Measurements from ENCODE around the gene LPCAT1. TPM values are rescaled to one million over a fixed set of nuclear protein-coding genes. Genes with fewer than 3 reads are reported as not detected.
A peak's percentile ranks its signal among the peaks of the same experiment; 100 is the strongest.

Gene LPCAT1
- total and polyA plus RNA-seq, 2 of the 13 experiments (the other 11 are each of a cell fraction or from before 2014, with no cell fraction given) = 29.8 to 90.6 TPM

- peak; percentile 12; the same call in 1 of the 2 replicates for TF ChIP-seq NFKB2 (CRISPR knock-in tag; IDR thresholded peaks at IDR 0.05; ENCODE audit: borderline replicate concordance)
- TF ChIP-seq NCOA1 (CRISPR knock-in tag; IDR thresholded peaks at IDR 0.05) = no peak
- TF ChIP-seq SPEN (CRISPR knock-in tag; IDR thresholded peaks at IDR 0.05; ENCODE audit: low read depth) = no peak
- no peak for TF ChIP-seq HOXA9 (CRISPR knock-in tag; IDR thresholded peaks at IDR 0.05; ENCODE audit: borderline replicate concordance)
- TF ChIP-seq HIVEP1 (CRISPR knock-in tag; IDR thresholded peaks at IDR 0.05) = 0 out of 2 replicates have a peak, but pooled peaks have one; percentile 37
- peak; percentile 45; the same call in 1 of the 2 replicates for TF ChIP-seq ZNF501 (CRISPR knock-in tag; IDR thresholded peaks at IDR 0.05)
- TF ChIP-seq SNAPC2 (CRISPR knock-in tag; IDR thresholded peaks at IDR 0.05) = no peak
Measured at GRCh38 chr5:1524481-1524798, 680 bp upstream of the LPCAT1 start (continued).

DNA sequence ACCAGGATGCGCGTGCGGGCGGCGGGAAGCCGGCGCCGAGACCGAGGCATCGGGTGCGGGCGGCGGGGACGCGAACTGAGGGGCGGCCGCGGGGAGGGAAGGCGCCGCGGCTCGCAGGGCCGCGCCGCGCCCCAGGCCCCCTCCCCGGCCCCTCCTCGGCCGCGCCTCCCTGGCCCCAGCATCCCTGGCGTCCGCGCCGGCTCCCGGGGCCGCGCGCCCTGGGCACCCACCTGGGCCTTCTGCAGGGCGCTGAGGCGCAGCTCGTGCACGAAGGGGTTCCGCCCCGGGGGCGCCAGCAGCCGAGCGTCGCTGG, 324 bp downstream of the LPCAT1 start:
- CTCF ChIA-PET (ENCODE audit: low intra/inter-chr PET ratio, low total read pairs) = no interaction called here
- peaks cover 46% of the 10 kb centered on the region for H3K79me2 ChIP-seq (ENCODE audit: insufficient read depth, low read length)
- no peak overlapping the region for H3K27ac ChIP-seq (ENCODE audit: extremely low read length, insufficient read depth, low read length)
- DNase-seq (ENCODE audit: low spot score) (no peak), ATAC-seq (no peak; the same call in 2 of the 3 replicates), FAIRE-seq (no peak)
- H4K20me1 ChIP-seq (ENCODE audit: insufficient read depth, low read length) = peaks cover 21% of the 10 kb centered on the region; the same call in 1 of the 2 replicates
- intact Hi-C loops (cut with micrococcal nuclease; ENCODE audit: unreplicated experiment) (loop anchor here (5.0 kb wide), 1 partner anchor 69 kb away; no protein-coding TSS in a partner anchor), in situ Hi-C loops (cut with HindIII; ENCODE audit: extremely low pct_ligation_motif_present, low pct_unique_long_range_greater_than_20kb) (loop anchor here (5.0 to 25.0 kb wide), 2 partner anchors 39 to 114 kb away; no protein-coding TSS in a partner anchor)
- no TSS peak for BruUV-seq (replicated peaks)
- H3K4me2 ChIP-seq (ENCODE audit: low read depth, low read length) = peak overlapping the region; percentile 90
- peaks cover 51% of the 10 kb centered on the region for H3K4me1 ChIP-seq (ENCODE audit: insufficient read depth, low read length)
- no peak overlapping the region for H2AFZ ChIP-seq (ENCODE audit: low read length)
- POLR2A ChIA-PET = interaction anchor here (1.1 to 2.8 kb wide), 6 partner anchors 32 to 71 kb away, joined by 4 to 14 read pairs (median 8); no protein-coding TSS in a partner anchor
- peak overlapping the region; percentile 81 to 94 (median 90) for H3K4me3 ChIP-seq (replicated peaks in 1 of 3; ENCODE audit: insufficient read depth in 1 of 3, low read depth in 2 of 3, low read length in 3 of 3)
- H3K9me3 ChIP-seq (ENCODE audit: low read length) = no peaks in the 10 kb centered on the region
- H3K36me3 ChIP-seq (replicated peaks in 1 of 2; ENCODE audit: control insufficient read depth in 1 of 2, insufficient read depth in 2 of 2, low read length in 2 of 2) = peaks cover 12 to 25% of the 10 kb centered on the region in 2 experiments
- H3K27me3 ChIP-seq (ENCODE audit: control insufficient read depth in 1 of 2, insufficient read depth in 2 of 2, low read length in 2 of 2) = no peaks in the 10 kb centered on the region
- peak overlapping the region; percentile 76; the same call in 1 of the 2 replicates for H3K9ac ChIP-seq (ENCODE audit: insufficient read depth, low read depth, low read length)
- WGBS (ENCODE audit: low lambda C conversion rate) = no CpG with 5 or more reads among the region's 48 CpGs
- TF ChIP-seq ZNF142 (CRISPR knock-in tag; IDR thresholded peaks at IDR 0.05) = no peak
- TF ChIP-seq, protein P1, sequence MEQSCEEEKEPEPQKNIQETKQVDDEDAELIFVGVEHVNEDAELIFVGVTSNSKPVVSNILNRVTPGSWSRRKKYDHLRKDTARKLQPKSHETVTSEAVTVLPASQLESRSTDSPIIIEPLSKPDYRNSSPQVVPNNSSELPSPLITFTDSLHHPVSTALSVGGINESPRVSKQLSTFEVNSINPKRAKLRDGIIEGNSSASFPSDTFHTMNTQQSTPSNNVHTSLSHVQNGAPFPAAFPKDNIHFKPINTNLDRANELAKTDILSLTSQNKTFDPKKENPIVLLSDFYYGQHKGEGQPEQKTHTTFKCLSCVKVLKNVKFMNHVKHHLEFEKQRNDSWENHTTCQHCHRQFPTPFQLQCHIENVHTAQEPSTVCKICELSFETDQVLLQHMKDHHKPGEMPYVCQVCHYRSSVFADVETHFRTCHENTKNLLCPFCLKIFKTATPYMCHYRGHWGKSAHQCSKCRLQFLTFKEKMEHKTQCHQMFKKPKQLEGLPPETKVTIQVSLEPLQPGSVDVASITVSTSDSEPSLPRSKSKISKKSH (CRISPR knock-in tag; IDR thresholded peaks at IDR 0.05; ENCODE audit: borderline replicate concordance) = no peak
- TF ChIP-seq, protein P2, sequence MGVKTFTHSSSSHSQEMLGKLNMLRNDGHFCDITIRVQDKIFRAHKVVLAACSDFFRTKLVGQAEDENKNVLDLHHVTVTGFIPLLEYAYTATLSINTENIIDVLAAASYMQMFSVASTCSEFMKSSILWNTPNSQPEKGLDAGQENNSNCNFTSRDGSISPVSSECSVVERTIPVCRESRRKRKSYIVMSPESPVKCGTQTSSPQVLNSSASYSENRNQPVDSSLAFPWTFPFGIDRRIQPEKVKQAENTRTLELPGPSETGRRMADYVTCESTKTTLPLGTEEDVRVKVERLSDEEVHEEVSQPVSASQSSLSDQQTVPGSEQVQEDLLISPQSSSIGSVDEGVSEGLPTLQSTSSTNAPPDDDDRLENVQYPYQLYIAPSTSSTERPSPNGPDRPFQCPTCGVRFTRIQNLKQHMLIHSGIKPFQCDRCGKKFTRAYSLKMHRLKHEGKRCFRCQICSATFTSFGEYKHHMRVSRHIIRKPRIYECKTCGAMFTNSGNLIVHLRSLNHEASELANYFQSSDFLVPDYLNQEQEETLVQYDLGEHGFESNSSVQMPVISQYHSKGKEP (CRISPR knock-in tag; IDR thresholded peaks at IDR 0.05) = no peak
- TF ChIP-seq SP2 (CRISPR knock-in tag; IDR thresholded peaks at IDR 0.05) = no peak
- no peak for TF ChIP-seq MEIS1 (CRISPR knock-in tag; IDR thresholded peaks at IDR 0.05; ENCODE audit: borderline replicate concordance)
- TF ChIP-seq, protein P3, sequence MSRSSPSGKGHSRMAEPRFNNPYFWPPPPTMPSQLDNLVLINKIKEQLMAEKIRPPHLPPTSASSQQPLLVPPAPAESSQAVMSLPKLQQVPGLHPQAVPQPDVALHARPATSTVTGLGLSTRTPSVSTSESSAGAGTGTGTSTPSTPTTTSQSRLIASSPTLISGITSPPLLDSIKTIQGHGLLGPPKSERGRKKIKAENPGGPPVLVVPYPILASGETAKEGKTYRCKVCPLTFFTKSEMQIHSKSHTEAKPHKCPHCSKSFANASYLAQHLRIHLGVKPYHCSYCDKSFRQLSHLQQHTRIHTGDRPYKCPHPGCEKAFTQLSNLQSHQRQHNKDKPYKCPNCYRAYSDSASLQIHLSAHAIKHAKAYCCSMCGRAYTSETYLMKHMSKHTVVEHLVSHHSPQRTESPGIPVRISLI (CRISPR knock-in tag; IDR thresholded peaks at IDR 0.05; ENCODE audit: borderline replicate concordance) = no peak

Measured in HepG2 (cell line).